Activated CD4-positive, alpha-beta T cell treated with anti-CD3 and anti-CD28 coated beads for 1 hour (primary cell): ENCODE data around the gene ARMC9.
A peak's percentile ranks its signal among the peaks of the same experiment; 100 is the strongest.
"Not testable (repeated sequence)": the region's sequence is repeated elsewhere in the genome, so short reads cannot be mapped to it uniquely, and the experiment has no call there.

Experiments used
- DNase-seq: peaks from one replicate; pipeline ENCODE4 v3.0.0-alpha.2; 2020

The ARMC9 gene

DNA sequence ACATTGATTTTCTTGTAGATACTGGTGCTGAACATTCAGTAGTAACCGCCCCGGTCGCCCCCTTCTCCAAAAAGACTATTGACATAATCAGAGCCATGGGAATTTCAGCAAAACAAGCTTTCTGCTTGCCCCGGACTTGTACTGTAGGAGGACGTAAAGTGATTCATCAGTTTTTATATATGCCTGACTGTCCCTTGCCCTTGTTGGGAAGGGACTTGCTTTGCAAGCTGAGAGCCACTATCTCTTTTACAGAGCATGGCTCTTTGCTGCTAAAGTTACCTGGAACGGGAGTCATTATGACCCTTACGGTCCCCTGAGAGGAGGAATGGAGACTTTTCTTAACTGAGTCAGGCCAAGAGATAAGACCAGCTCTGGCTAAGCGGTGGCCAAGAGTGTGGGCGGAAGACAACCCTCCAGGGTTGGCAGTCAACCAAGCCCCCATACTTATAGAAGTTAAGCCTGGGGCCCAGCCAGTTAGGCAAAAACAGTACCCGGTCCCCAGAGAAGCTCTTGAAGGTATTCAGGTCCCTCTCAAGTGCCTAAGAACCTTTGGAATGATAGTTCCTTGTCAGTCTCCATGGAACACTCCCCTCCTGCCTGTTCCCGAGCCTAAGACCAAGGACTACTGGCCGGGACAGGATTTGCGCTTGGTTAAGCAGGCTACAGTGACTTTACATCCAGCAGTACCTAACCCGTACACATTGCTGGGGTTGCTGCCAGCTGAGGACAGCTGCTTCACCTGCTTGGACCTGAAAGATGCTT, 205.2 kb downstream of the ARMC9 start:
- not testable (repeated sequence) for DNase-seq

DNA sequence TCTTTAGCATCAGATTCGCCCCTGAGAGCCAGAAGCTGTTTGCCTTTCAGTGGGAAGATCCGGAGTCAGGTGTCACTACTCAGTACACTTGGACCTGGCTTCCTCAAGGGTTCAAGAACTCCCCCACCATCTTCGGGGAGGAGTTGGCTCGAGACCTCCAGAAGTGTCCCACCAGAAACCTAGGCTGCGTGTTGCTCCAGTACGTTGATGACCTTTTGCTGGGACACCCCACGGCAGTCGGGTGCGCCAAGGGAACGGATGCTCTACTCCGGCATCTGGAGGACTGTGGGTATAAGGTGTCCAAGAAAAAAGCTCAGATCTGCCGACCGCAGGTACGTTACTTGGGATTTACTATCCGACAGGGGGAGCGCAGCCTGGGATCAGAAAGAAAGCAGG, 205.8 kb downstream of the ARMC9 start:
- DNase-seq, result not testable (repeated sequence)

DNA sequence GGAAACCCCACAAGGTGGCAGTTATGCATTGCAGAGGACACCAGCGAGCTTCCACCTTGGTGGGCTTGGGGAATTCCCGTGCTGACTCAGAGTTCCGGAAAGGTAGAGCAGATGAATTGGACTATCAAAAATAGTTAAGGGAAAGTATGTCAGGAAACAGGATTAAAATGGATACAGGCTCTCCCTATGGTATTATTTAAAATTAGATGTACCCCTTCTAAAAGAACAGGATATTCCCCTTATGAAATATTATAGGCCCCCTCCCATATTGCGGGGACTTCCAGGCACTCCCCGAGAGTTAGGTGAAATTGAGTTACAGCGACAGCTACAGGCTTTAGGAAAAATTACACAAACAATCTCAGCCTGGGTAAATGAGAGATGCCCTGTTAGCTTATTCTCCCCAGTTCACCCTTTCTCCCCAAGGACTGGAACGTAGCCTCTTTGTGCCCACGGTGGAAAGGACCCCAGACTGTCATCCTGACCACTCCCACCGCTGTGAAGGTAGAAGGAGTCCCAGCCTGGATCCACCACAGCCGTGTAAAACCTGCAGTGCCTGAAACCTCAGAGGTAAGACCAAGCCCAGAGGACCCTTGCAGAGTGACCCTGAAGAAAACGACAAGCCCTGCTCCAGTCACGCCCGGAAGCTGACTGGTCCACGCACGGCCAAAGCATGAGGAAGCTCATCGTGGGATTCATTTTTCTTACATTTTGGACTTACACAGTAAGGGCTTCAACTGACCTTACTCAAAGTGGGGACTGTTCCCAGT, 207.4 kb downstream of the ARMC9 start:
- DNase-seq, result not testable (repeated sequence)

DNA sequence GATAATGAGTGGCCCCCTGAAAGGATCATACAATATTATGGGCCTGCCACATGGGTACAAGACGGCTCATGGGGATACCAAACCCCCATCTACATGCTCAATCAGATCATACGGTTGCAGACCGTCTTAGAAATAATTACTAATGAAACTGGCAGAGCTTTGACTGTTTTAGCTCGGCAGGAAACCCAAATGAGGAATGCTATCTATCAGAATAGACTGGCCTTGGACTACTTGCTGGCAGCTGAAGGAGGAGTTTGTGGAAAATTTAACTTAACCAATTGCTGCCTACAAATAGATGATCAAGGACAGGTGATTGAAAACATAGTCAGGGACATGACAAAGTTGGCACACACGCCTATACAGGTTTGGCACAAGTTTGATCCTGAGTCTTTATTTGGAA, 209.3 kb downstream of the ARMC9 start:
- DNase-seq, result not testable (repeated sequence)

DNA sequence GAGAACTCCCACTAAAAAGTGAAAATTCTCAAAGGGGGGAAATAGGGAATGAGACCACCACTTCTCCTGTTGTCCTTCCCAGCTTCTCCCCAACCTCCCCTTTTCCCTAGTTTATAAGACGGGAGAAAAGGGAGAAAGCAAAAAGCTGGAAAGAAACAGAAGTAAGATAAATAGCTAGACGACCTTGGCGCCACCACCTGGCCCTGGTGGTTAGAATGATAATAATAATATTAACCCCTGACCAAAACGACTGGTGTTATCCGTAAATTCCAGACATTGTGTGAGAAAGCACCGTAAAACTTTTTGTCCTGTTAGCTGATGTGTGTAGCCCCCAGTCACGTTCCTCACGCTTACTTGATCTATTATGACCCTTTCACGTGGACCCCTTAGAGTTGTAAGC, 209.9 kb downstream of the ARMC9 start:
- DNase-seq, result not testable (repeated sequence)

DNA sequence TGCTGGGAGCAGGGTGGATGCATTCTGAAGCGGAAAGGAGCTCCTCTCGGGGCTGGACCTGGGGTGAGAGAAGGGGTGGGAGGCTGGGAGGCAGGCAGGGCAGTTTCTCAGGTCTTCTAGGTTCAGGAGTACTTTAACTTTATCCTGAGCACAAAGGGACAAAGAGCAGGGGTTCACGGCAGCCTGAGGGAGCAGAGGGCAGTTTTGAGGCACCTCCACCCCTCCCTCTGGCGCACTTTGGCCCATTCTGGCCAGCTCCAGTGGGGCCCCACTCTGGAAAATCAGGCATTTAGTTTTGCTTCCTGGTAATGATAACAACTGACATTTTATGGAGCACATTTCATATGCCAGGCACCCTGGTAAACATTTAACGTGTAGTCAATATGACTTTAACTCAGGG, 211.3 kb downstream of the ARMC9 start:
- DNase-seq, result no peak

DNA sequence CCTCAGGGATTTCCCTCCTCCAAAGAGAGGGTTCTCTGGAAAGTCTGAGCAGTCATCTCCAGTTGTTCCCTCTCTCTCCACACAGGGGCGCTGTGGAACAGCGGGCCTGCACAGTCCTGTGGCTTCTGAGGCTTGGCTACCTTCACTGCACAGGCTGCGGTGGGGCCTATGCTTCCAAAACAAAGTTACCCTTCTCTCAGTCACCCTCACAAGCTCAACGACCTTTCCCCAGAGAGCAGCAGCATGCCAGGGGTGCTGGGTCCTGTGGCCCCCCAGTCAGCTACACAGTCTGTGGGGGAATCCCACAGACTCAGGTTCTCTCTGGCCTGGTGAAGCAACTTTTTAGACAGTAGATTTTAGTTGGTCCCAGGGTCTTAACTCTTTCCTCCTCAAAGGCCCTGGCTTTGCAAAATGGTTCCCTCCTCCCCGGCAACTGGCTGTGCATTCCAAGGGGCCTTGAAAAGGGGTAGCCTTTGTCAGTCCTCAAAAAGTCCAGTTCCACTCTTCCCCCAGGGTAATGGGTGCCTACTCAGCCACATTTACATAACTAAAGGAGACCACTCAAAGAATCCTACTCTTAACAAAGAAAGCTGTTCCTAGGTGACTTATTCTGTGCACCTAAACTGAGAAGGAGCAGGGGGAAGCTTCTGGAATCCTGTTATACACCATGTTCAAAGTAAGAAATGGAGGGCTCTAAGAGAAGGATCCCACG, 212.0 kb downstream of the ARMC9 start:
- DNase-seq, result no peak

DNA sequence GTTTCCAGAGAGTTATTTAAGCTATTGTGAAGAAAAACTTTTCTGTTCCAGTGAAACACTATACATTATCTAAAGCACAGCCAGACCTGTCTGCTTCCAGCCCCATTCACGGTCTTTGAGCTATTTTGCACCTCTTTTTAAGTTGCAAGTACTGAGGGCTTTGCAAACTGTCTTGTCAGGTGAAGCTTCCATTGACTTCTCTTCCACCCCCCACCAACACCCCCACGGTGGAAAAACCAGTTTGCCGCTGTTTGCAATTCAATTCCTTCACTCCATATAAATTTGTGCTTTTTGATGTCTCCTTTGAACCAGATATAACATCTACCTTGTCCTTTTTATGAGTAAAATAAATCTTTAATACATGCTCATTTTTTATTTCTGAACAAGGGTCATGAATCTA, 212.8 kb downstream of the ARMC9 start:
- no peak for DNase-seq

DNA sequence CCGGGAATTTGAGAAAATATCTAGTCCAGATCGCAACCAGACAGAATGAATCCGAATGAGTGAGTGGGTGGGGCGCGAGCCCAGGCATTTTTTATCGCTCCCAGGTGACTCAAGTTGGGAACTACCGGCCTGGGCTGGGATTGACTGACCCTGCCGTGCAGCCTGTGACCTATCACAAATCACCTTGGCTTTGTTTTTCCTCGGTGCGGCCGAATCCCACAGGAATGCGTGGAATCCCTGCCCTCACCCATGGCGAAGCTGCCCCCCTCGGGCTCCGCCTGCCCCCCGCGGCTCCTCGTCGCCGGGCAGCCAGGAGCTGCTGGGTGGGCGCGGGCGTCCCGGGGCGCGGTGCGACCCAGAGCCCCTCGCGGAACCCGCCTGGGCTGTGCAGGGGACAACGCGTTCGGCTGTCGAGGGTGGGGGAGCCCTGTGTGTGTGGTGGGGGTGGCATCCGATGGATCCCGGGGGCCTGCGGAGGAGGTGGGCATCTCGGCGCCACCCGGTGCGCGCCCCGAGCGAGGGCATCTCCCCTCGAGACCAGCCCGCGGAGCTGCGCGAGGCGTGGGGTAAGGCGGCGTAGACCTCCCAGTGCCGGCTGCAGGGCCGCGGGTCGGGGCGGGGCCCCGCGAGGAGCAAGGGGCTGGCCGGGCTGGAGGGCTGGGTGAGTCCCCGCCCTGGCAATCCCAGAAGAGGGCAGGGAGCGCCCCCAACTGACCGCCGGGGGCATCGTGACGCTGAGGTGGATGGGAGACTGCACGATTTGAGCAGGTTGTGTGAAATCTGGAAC, 213.6 kb downstream of the ARMC9 start:
- peak; percentile 38 for DNase-seq

DNA sequence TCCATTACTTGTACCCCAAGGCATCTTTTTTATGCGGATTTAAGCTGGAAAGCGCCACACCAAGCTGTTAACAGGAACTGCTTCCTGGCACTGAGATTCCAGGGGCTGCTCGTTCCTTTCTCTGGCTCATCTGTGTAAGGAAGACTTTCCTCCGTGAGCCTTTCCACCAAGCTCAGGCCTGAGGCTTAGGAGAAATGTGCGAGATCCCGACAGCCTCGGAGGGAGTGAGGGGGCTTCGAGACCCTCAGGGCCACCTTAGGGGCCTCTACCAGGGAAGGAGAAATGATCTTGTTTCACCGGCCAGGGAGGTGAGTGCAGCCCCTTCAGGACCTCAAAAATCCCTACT, 214.2 kb downstream of the ARMC9 start:
- no peak for DNase-seq

DNA sequence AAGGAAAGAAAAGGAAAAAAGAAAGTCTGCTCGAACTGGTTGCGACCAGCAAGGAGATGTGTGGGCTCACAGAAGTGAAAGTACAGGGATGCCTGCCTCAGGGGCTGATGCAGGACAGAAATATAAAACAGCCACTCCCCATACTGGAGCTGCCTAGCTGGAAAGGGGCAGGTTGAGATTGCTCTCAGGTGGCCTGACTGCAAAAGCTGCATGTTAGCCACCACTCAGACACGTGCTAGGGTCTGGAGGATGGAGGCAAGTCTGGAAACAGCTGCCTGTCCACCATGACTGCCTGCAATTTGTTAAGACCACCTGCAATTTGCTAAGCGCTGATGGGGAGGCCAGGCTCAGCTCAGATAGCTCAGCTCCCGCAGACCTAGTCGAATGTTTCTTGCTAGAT, 215.0 kb downstream of the ARMC9 start:
- no peak for DNase-seq

DNA sequence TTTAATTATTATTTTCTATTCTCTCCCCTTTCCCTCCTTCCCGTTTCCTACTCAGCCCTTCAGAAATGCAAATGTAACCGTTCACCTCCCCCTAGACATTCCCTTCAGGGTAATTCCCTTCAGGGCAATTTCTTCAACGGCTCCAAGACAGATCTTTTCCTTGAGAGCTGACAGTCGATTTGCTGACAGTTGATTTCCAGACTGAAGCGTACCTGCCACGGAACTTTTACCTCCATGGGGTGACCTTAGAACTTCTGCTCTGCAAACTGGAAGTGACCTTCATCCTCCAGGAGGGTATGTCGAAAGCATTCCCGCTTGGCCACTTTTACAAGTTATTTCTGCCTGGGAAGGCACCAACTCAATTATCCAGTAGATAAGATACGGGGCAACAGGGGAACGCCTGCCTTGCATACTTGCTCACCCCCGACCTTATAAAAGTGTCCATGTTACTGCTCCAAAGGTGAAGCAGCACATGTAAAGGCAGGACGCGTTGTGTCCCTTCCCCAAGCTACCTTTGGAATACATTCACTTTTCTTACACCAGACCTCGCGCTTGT, 215.6 kb downstream of the ARMC9 start:
- no peak for DNase-seq

DNA sequence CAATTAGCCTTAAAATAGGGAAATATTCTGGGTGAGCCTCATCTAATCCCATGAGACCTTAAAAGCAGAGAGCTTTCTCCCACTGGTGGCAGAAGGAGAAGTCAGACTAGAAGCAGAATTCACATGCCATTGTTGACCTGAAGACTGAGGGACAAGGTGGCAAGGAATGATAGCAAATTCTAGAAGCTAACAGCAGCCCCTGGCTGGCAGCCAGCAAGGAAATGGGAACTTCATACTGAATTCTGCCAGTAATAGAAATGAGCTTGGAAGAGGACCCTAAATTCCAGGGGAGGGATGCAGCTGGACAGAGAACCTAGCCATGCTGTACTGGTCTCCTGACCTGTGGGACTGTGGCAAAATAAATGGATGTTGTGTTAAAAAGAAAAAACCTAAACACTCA, 216.6 kb downstream of the ARMC9 start:
- no peak for DNase-seq

DNA sequence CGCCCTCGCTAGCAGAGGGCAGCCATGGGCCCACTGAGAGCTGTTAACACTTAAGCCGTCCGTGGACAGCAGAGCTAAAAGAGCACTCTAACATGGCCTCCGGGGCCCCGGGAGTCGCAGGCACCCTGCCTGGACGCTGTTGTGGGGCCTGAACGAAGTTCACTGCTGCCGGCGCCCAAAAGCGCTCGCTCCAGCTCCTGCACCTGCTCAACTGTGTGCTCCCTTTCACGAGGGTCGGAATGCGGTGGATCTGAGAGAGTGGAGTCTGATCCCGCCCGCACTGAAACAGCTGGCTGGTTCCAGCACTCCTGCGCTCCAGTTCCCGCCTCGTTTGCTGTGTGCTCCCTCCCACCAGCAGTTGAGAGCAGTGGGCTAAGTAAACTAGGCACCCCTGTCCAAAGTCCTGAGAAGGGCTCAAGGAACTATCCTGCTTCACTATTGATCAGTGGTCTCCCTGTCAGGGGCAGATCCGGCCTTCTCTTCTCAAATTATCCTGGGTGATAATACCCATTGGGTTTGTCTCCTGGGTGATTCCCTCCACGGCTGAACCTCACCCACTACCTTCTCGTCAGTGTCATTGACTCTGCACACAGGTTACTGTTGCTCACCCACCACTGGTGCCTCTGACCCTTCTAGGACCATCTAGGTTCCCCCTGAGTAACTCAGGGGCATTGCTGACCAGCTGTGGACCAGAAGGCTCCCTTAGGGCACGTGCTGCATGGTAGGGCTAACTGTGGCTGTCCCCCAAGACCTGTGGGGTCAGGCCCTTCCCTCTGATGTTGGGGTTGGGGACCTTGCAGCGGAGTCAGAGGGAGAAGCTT, 220.6 kb downstream of the ARMC9 start:
- DNase-seq, result no peak

DNA sequence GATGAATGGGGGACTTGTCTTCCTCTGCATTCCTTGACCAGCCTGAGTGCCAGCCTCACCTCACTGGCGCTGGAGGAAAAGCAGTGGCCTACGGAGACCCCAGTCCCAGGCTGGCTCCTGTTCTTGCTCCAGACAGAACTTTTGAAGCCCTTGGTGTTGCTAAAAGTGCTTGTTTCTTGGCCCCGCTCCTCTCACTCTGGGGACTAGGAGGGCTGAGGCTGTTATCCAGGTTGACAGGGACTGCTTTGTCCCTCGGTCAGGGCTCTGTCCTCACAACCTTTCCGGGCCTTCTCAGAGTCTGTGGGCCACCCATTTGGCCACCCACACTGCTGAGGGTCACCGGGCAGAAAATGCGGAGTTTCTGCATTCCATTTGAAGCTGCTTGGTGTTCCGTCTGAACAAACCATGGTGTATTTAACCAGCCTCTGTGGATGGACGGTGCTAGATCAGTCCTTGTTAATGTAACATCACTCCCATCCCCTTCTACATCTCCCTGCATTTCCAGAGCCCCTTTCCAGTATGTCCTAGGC, 222.7 kb downstream of the ARMC9 start:
- DNase-seq, result no peak

DNA sequence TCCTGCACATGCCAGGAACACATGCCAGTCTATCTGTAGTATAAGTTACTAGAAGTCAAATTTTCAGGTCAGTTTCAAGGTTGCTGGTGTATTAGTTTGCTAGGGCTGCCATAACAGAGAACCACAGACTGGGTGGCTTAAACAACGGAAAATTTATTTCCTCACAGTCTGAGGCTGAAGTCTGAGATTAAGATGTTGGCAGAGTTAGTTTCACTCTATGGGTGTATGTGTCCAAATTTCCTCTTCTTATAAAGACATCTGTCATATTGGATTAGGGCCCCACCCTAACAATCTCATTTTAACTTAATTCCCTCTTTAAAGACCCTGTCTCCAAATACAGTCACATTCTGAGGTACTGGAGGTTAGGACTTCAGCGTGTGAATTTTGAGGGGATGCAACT, 223.6 kb downstream of the ARMC9 start:
- DNase-seq, result no peak

DNA sequence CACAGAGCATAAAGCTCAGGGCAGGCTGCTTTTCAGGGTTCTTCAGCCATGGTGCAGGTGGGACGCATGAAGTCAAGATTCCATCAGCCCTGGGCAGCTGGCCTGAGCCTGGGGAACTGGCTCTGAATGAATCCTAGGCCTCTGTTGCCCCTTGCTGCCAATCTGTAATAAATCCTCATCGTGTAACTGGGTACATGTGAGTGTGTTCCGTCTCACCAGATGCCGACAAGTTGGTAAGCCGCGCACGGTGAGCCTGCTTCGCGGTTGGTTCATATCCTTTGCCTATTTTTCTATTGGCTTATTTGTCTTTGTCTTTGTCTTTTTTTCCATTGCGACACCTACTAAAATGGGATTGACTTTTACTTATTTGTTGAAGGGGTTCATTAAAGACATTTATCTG, 224.7 kb downstream of the ARMC9 start:
- DNase-seq, result no peak
